ENCODE data around the gene PAPOLG.
"Not testable (repeated sequence)": the region's sequence is repeated elsewhere in the genome, so short reads cannot be mapped to it uniquely, and the experiment has no call there.

GRCh38 chr2:60826860-60827259, 70.8 kb downstream of the PAPOLG start:
- not testable (repeated sequence) for TF ChIP-seq ZNF331 (CRISPR knock-in tag; IDR thresholded peaks at IDR 0.05); RNF219 (CRISPR knock-in tag; IDR thresholded peaks at IDR 0.05); BCLAF1 (IDR thresholded peaks at IDR 0.05); CTCF (CRISPR knock-in tag; IDR thresholded peaks at IDR 0.05); ZNF138 (CRISPR knock-in tag; IDR thresholded peaks at IDR 0.05; ENCODE audit: low read depth); EP300 (IDR thresholded peaks at IDR 0.05; ENCODE audit: low read depth in 2 of 2, low read length in 2 of 2); EP300 (CRISPR knock-in tag; IDR thresholded peaks at IDR 0.05; ENCODE audit: borderline replicate concordance); NR0B2 (CRISPR knock-in tag; IDR thresholded peaks at IDR 0.05); ZNF713 (CRISPR knock-in tag; IDR thresholded peaks at IDR 0.05); ESRRA (CRISPR knock-in tag; IDR thresholded peaks at IDR 0.05; ENCODE audit: low read depth); ZNF580 (CRISPR knock-in tag; IDR thresholded peaks at IDR 0.05; ENCODE audit: borderline replicate concordance, low read depth); TP53 (CRISPR knock-in tag; conservative IDR thresholded peaks at IDR 0.05); ZNF34 (CRISPR knock-in tag; IDR thresholded peaks at IDR 0.05; ENCODE audit: borderline replicate concordance); MED1 (CRISPR knock-in tag; IDR thresholded peaks at IDR 0.05); ATF7-NPFF (CRISPR knock-in tag; IDR thresholded peaks at IDR 0.05; ENCODE audit: low read depth)

Measured in HepG2 (cell line).